GM19328 (cell line): ENCODE measurements around the gene MATCAP1.

Experiments
- ATAC-seq: cut with Tn5 transposase; IDR thresholded peaks from one replicate; pipeline ENCODE4 v1.9.1; 2021; ENCODE audit warnings: mild to moderate bottlenecking, moderate library complexity; ENCODE audit not compliant: unreplicated experiment

MATCAP1 gene

DNA sequence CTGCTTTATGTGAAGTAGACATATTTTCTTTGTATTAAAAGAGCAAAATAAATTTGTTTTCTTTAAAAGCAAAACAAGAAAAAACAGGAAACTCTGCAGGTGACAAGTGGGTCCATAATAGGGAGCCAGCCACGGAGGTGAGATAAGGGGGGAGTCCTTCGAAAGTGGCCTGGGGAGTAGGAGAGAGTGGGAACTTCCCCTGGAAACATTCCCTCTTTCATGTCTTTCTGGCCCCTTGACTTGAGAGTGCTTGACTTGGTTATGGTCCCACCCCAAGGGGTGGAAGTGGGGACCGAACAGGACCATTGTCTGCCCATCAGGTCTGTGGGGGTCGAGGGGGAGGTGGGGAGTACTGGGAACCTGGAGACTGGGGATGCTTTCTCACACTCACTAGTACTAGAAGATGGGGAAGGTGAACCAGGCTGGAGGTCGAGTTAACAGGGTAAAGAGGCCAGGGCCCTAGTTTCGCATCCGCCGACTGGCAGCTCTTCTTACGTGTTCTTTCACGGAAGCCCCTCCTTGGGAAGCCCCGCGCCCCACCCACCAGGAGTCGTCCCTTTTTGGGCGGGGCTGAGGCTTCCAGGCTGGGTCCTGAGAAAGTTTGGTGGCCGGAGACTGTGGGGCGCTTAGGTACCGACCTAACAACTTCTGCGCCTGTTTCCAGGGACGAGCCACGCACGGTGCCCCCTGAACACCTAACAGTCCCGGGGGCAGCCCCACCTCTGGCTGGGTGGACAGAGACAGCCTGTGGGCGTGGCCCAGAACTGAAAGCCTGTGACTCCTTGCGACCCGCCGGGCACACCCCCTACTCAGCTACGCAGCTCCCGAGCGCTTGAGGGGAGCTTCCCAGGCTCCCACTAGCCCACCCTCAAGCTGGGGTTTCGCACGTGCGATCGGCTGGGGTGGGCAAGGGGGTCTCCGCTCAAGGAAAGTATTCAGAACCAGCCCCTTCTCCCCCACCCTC is 24.8 kb downstream of the MATCAP1 start:
- no peak for ATAC-seq

DNA sequence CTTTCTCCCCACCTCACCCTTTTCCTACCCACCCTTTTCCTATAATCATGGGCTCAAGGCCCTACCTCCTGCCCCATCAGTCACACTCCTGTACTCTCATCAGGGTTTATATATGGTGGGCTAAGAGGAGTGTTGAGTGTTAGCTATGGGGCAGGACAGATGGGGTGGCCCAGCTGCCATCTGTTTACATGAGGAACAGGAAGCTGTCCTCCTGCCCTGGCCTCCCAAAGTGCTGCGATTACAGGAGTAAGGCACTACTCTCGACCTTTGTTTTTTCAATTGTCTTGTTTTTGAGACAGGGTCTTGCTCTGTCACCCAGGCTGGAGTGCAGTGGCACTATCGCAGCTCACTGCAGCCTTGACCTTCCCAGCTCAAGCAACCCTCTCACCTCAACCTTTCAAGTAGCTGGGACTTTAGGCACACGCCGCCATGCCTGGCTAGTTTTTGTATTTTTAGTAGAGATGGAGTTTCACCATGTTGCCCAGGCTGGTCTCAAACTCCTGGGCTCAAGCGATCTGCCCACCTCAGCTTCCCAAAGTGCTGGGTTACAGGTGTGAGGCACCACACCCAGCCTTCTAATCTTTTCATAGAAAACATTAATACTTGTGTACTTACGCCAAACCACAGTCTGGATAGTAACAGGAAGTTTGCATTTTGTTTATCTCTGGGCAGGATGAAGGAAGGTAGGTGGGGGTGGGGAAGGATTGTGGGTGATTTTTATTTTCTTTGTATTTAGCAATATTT is 25.7 kb downstream of the MATCAP1 start:
- no peak for ATAC-seq

DNA sequence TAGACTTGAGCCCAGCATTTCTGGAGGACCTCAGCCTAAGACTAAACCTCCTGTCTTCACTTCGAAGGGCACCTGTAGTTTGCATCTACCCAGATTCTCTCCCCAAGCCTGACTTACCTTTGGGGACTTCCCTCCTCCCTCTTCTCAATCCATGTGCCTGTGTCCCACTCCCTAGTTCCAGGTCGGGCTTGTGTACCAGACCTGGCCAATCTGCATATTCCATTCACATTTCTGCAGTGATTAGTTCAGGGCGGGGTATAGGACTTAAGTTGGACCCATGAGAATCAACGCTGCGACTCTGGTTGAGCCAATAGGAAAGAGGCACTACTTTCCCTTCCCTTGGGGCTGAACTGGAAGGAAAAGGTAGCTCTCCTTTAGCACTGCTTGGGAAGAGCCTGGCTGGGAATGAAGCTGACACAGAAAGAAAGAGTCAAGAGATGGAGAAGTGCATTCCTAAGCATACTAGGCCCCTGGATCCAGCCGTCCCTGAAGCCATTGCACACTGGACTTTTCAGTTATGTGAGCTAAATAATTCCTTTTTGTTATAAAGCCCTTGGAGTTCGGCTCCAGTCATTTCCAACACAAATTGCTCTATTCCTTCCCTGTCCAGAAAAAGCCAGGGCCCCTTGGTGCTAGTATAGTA is 26.5 kb downstream of the MATCAP1 start:
- ATAC-seq: no peak

DNA sequence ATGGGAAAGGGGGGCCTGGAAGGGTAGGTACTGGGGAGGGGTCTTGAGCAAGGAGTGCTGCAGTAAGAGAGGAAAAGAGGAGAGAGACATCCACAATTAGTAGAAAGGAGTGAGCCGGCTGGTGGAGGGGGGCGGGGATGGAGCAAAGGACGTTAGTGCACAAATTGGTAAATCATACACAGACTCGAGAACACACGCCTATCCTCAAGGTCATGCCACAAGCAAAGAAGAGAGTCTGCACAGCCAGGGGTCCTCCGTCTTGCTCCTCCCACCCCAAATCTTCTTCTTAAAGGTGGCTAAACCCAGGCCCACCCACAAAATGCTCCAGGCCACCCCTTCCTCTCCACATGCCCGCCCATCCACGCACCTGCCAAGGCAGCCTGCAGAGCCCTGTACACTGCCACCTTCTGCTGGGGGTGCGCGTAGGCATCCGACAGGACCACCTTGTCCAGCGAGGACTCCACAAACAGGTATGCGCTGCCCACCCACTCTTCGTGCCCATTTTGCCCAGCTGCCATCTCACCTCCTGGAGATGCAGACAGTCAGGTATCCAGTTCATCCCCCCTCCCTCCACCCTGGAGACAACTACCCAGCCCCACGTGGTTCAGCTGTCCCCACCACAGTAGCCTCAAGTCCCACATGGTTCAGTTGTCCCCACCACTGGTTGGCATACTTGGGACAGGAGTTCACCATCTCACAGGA is 27.5 kb downstream of the MATCAP1 start:
- ATAC-seq: no peak

DNA sequence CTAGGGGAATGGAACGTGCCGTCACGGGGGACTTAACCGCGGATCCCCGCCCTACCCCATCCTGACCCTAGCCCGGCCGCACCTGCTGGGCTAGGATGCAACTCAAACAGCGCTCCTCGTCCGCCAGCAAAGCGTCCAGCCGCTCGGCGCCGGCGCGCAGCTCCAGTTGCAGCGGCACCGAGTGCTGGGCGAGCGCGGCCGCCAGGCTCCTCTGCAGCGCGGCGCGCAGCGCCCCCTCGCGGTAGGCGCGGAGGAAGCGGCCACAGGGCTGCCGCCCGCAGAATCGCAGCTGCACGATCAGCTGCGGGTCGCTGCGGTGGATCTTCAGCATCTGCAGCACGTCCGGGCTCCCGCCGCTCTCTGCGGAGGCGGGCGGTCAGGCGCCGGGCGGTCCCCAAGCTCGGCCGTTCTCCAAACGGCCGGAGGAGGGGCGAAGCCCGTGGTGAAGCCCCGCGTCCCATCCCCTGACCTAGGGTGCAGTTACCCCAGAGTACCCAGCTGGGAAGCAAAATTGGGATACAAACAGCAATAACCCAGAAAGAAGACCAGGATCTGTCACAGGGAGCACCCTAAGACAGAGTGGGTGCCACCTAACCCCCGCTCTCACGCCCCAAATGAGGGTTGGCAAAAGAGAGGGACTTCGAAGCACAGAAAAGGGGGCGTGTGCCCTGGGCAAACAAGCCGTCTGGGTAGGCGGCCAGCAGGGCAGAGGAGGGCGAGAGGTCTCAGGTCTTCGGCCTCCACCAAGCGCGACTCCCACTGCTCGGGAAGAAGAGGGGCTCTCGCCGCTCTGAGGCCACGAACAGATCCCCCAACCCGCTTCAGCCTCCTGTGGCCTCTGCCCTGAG is 28.2 kb downstream of the MATCAP1 start:
- no peak for ATAC-seq

DNA sequence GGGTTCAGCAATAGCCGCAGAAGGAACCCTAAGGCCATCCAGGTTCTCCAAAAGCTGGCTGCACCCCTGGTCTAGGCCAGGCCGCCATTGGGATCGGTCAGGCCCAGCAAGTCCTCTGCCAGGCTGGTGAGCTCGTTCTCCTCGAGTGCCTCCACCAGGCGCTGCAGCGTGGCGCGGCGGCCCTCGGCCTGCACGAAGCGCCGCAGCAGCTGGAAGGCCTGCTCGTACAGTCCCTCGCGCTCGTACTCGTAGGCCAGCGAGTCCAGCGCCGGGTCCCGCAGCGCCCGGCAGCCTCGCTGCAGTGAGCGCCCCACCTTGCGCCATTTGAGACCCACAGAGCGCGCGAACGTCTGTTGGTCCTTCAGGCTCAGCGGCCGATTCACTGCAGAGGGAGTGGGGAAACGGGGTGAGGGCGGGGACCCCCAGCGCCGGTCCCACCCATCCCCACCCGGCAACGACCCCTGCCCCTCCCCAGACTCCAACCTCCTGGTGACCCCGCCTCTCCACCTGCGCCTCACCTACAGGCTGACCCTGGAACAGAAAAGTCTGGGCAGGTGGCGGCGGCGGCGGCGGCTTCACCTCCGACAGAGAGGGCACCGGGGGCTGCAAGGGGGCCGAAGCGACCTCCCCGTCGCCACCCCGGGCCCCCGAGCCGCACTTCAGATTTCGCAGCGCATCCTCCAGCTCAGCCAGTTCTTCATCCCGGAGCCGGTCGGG is 29.0 kb downstream of the MATCAP1 start:
- ATAC-seq: no peak

DNA sequence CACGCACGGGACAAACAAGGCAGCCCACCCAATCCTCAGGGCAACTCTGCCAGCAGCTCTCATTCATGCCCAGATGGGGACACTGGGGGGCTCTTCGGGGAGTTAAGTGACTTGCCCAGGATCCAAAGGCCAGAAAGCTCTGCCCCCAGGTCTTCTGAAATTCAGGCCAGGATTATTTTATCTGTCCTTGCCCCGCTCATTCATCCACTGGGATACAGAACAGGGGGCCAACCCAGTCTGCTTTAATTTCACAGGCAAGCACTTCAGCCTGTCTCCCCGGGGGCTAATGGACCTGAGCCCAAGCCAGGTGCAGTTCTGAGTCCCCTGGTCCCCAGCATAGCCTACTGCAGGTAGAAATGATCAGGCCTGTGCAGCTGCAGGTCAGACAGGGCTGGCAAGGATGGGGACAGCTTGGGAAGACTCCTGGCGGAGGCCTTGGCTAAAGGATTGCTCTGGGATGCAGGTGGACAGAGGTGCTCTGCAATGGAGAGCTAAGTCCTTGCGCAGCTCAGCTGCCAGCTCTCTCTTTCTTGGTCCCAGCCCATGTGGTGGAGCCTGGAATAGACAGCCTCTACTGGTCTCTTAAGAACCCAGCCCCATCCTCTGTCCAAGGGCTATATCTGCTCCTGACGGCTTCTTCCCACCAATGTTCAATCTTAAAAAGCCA is 32.2 kb downstream of the MATCAP1 start:
- ATAC-seq: no peak

DNA sequence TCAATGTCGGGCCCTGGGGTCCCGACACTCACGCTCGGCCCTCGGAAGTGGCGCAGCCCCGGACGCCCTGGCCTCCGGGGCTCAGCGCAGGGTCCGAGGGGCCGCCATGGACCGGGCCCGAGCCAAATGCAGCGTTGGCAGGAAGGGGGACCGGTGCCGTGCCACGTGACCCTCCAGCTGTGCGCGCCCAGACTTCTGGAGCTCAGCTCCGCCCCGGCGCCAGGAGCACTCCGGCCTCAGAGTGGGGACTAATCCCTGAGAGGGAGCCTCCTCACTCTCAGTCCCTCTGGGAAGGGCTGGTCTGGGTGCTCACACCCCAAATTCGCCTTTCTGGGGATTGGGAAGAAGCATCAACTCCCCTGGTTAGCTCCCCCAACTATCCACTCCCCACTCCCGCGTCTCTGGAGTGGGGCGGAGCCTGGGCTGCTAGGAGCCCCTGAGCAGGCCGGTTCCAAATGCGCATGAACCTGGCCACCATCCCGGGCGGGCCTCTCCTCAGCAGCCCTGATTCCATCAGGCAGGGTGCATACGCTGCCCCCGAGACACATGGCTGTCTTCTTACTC is 32.8 kb downstream of the MATCAP1 start, which contains the start of gene B3GNT9:
B3GNT9 (minus strand) TSS at position 166 of the 564 bp plus-strand sequence. CDS start 513 bp downstream, outside the sequence.
- ATAC-seq: no peak

DNA sequence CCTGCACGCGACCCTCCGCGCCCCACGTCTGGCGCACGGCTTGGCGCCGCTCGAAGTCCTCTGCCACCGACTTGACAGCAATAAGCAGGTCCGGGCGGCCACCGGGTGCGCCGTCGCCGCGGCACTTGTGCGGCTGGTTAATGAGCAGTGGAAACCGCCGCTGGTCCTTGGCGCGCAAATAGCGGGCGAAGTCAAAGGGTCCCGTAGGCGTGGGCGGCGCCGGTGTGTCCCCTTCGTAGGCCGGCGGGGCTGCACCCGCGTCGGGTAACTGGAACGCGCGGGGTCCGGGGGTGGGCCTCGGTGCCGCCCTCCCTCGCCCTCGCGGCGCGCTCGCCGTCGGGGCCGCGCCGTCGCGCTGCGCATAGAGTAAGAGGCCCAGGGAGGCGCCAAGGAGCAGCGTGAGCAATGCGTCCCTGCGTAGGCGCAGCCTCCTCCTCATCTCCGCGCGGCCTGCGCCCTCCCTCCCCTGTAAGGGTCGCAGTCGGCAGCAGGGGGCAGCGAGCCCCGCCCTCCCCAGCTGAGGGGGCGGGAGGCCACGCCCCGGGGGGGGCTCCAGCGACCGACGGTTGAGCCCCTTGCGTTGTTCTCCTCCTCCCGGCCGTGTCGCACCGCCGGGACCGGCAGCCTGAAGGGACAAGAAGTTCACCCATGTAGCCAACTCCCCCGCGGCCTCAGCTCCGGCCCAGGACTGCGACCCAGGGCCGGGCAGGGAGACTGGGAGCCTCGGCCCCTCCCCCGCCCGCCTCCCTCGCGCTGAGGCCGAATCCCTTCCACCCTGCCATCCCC is 33.5 kb downstream of the MATCAP1 start:
- ATAC-seq: no peak

DNA sequence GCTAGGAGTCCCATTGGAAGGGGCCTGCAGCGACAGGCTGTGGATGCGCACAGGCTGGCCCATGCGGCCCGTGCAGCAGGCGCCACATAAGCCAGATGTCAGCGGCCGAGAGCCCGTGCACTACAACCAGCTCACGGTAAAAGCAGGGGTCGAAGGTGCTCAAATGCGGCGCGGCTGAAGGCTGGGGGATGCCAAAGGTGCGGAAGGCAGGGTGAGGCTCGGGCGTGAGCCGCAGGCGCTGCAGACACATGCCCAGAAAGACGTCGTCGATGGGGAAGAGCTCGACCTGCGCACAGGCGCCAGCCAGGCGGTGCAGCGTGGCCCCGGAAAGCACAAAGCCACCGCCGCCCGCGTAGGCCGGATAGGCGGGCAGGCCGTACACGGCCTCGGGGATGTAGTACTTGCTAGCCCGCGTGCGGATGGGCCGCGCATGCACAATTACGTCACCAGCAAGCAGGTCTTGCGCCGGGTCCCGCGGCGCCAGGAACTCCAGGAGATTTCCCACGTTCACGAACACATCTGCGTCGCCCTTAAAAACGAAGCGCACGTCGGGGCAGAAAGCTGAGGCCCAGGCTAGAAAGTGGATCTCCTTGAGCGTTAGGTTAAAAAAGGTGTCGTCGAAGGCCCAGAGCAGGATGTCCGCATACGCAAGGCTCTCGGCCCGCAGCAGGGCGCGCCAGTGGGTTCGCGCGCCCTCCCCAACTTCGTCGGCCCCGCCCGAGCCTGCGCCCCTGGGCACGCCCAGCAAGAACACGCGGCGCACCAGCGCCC is 34.3 kb downstream of the MATCAP1 start:
- ATAC-seq: no peak

DNA sequence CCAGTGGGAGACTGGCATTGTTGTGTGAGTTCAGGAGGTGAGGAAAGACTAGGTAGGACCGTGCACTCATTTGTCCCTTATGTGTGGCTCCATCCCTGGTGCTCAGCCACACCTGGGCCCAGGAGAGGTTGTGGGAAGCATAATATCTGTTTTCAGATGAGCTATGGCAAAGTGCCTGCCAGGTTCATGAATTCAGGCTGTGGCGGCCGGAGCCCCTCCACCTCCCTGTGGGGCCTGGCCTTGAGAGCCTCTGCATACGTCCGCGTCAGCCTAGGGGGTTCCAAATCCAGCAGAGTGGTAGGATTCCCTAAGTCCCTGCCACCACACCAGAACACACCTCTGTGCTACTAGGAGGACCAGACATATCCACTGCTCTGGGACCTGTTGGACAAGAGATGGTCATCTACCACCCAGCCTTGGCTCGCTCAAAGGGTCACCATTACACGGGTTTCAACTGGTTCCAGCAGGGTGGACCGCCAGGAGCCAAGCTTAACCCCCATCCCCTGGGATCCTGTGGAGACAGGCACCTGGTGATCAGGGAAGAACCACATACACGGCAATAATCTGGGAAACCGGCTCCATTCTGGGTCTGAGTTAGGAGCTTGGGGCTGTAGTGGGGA is 35.0 kb downstream of the MATCAP1 start:
- ATAC-seq: no peak

DNA sequence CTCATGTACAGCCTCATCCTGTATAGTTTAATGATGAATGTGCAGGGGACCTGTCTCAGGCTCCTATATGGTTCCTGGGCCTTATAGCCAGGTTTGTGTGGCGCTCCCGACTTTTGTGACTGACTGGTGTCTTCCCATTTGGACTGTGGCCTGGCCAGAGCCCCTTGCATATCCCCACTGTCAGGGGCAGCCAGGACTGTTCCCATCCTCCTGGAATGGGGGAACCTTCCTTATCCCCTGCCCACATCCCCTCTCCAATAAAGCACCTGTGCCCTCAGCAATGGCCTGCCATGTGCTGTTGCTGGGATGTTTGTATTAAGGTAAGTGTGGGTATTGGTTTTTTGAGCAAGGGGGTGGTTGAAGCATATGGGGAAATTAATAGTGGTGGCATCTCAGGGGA is 35.5 kb downstream of the MATCAP1 start:
- no peak for ATAC-seq

DNA sequence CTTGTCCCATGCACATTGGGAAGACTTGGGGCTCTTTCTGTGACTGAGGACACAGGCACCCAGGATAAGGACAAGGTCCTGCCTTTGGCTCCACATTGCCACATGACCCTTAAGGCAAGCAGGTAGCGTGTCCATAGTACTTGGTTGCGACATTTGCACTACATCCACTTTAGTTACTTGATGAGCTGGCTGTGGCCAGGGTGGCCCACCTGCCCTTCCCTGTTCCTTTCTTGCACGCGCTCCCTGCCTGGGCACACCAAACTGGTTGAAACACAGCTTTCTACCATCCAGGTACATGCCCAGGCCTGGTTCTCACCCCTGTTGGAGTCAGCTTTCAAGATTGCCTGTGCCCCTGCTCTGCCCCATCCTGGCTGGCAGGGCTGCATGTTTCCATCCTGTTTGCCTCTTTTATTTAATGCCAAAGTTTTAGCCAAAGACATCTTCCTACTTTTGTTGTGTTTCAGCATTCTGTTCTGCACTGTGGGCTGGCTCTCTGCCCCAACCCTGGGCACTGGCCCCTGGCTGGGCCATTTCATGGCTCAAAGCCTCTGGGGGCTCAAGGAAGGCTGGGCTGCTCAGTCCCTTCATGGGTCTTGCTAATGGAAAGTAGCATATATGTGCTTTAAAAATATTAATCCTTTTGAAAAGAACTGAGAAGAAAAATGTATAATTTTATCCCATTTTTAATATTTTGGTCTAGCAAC is 36.2 kb downstream of the MATCAP1 start:
- ATAC-seq: no peak

DNA sequence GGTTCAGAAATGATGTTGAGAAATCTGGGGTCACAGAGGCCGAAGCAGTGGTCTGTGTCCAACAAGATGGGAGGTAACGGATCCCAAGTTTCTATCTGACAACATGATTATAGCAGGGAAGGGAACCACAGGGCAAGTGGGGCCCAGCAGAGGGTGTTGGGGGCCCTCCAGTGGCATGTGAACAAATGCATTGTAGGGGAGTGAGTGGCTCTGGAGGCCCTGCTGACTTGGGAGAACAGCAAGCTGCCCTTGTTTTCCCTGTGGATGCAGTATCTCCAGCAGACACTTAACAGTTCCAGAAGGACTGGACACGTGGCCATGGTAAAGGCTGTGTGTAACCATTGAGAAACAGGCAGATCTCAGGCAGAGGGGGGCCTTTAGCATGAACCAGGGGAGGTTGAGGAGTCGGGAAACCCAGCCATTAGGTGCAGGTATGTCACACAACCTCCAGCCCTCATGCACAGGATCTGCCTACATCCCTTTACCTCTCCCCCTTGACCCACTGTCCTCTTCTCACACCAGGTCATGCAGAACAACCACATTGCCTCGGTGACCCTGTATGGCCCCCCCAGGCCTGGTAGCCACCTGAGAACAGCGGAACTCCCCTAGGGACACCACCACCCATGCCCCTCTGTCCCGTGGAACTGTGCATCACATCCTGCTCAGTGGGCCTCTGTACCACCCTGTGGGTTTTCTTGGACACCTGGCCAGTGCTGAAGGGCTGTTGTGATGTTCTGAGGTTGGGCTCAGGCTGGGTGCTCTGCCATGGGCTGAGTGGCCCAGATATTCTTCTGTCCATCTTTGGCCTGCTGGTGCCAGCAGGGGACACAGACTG is 37.0 kb downstream of the MATCAP1 start:
- no peak for ATAC-seq

DNA sequence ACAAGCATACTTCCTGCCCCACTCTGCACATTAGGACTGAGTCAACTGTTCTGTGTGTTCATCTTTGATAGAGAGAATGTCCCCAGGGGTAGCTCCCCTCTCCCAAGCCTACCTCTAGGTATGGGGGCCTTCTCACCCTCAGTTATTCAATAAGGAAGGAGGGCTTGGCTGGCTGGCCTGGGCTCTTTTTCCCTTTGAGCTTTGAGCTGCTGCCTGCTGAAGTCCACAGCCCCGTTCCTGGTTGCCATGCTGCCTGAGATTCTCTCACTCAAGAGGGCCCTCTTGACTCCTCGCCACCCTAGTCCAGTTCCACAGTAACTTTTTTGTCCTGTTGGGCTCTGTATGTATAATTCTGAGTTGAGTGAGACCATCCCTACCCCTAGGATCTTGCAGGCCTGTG is 38.0 kb downstream of the MATCAP1 start:
- no peak for ATAC-seq
